ENCODE results near the gene RTKN.
A peak's percentile ranks its signal among the peaks of the same experiment; 100 is the strongest.
"Not testable (repeated sequence)": the region's sequence is repeated elsewhere in the genome, so short reads cannot be mapped to it uniquely, and the experiment has no call there.

RTKN gene, protein sequence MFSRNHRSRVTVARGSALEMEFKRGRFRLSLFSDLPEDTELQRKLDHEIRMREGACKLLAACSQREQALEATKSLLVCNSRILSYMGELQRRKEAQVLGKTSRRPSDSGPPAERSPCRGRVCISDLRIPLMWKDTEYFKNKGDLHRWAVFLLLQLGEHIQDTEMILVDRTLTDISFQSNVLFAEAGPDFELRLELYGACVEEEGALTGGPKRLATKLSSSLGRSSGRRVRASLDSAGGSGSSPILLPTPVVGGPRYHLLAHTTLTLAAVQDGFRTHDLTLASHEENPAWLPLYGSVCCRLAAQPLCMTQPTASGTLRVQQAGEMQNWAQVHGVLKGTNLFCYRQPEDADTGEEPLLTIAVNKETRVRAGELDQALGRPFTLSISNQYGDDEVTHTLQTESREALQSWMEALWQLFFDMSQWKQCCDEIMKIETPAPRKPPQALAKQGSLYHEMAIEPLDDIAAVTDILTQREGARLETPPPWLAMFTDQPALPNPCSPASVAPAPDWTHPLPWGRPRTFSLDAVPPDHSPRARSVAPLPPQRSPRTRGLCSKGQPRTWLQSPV

DNA sequence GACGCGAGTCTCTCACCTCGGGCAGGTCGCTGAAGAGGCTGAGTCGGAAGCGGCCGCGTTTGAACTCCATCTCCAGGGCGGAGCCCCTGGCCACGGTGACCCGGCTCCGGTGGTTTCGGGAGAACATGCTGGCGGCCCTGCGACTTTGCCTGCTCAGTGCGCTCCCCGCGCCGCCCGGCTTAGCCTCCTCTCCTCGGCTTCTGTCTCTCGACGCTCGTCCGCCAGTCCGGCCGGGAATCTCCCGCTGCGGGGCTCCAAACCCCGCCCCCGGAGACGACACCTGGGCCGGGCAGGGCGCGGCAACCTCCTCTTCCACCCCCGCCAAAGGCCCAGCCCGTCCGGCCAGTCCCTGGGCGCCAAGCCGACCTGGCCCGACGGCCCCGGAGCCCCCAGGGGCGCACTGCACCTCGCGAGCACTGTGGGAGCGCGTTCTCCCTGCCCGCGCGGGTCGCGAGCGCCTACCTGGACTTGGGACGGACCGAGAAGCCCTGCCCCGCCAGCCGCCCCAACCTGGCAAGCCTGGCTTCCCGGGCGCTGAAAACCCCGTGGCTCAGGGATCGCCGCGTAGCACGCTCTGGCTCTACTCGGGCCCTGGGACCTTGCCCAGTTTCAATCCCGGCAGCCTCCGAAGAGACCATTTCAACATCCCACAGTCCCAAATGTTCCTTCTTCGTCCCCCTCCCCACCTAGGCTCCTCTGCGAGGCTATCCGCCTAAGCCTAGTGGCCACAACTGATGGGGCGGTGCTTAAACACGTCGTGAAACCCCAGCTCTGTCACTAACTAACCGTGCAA, at the start of gene RTKN:
Gene RTKN, minus strand, starts transcription at position 248 of the 793 bp plus-strand sequence. Its CDS starts 121 bp downstream, at position 127.
- DNase-seq, result no peak

DNA sequence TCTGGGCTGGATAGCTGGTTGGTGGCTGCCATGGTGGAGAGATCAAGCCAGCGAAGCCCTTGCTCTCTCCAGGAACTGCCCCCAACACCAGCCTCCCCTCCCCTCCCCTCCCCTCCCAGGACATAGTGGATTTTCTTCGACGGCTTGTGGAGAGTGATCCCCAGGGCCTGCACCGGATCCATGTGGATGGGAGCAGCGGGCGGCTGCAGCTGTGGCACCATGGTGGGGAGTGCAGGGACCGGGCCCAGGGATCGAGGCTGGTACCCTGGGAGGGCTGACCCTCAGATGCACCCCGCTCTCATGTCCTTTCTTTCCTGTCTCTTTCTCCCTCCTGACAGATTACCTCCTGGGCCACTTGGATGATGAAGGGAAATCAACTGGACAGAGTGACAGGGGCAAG, 48.2 kb upstream of the RTKN start:
- DNase-seq, result no peak

DNA sequence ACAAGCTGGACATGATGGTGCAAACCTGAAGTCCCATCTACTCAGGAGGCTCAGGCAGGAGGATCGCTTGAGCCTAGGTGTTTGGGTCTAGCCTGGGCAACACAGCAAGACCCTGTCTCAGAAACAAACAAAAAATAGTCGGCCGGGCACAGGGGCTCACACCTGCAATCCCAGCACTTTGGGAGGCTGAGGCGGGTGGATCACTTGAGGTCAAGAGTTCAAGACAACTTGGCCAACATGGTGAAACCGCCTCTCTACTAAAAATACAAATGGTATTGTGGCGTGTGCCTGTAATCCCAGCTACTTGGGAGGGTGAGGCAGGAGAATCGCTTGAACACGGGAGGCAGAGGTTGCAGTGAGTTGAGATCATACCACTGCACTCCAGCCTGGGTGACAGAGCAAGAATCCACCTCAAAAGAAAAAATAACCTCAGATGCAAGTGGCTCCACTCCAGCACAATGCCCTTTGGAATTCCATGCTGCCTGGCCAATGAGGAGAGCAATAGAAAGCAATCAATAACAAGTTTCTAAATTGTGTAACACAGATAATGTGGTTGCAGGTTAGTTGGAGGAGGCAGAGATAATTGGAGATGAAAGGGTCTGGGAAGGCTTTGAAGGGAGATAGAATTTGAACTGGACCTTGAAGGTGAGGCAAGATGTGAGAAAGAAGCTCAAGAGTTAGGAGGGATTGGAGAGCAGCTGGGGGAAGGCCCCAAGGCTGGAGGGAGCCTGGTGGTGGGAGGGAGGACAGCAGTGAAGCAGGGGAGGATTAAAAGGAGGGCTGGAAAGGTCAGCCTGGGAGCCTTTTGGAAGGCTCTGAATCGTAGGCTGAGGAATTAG, 47.1 kb upstream of the RTKN start:
- DNase-seq, result no peak

DNA sequence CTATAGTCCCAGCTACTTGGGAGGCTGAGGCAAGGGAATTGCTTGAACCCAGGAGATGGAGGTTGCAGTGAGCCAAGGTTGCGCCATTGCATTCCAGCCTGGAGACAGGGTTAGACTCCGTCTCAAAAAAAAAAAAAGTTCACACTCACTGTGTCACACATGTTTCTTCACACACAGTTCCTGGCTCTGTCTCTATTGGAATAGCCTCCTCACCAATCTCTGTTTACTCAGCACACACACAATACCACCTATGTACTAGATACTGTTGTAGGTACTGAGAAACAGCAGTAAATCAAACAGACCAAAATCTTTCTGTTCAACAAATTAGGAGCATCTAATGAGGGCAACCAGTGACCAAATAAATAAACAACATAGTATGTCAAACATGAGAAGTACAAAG, 44.4 kb upstream of the RTKN start:
- DNase-seq, result no peak

DNA sequence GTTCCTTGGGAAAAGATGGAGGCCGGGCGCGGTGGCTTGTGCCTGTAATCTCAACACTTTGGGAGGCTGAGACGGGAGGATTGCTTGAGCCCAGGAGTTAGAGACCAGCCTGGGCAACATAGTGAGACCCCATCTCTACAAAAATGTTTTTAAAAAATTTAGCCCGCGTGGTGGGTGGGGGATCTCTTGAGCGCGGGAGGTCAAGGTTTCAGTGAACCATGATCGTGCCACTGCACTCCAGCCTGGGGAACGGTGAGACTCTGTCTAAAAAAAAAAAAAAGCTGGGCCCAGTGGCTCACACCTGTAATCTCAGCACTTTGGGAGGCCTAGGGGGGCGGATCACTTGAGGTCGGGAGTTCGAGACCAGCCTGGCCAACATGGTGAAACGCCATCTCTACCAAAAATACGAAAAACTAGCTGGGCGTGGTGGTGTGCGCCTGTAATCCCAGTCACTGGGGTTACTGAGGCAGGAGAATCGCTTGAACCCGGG, 42.0 kb upstream of the RTKN start:
- DNase-seq, result not testable (repeated sequence)

DNA sequence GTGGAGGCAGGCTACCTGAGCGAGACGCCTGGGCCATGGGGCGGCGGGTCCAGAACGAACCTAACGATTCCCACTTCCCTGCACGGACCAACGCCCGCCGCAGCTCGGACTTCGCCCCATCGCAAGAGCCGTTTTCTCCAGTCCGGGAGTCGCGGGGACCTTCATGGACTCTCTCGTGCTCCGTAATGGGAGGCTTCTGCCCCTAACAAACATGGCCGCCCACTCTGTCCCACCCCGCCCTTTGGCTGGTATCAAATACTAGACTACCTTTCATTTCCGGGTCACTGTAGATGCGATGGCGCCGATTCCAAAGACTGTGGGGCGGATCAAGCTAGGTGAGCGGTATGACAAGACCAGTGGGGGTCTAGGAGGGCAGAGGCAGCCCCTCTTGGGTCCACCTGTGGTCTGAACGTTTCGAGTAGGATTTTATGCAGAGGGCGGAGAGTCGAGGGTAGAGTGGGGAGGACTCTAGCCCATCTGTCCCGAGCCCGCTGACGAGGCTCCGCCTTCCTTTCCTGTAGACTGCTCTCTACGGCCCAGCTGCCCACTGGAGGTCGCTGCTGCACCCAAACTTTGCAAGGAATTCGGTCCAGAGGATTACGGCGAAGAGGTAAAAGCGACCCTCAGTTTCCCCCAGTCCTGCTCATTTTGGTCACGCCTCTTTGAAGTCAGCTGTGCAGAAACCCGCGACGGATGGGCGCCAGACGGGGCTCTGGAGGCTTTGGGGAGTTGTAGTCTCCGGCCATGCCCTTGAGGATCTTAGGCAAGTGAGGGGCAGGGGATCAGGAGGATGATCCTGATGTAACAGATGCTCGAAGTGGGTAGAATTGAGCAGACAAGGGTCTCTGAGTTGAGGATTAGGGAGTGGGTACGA, 41.3 kb upstream of the RTKN start, which contains the start of the genes CCDC142 and TTC31:
Gene CCDC142, minus strand, starts transcription at position 198 of the 874 bp plus-strand sequence. Its CDS starts 161 bp downstream, at position 37.
Gene TTC31, plus strand, starts transcription at position 281 of the 874 bp plus-strand sequence. Its CDS starts 15 bp downstream, at position 296.
- DNase-seq, result peak; percentile 88

DNA sequence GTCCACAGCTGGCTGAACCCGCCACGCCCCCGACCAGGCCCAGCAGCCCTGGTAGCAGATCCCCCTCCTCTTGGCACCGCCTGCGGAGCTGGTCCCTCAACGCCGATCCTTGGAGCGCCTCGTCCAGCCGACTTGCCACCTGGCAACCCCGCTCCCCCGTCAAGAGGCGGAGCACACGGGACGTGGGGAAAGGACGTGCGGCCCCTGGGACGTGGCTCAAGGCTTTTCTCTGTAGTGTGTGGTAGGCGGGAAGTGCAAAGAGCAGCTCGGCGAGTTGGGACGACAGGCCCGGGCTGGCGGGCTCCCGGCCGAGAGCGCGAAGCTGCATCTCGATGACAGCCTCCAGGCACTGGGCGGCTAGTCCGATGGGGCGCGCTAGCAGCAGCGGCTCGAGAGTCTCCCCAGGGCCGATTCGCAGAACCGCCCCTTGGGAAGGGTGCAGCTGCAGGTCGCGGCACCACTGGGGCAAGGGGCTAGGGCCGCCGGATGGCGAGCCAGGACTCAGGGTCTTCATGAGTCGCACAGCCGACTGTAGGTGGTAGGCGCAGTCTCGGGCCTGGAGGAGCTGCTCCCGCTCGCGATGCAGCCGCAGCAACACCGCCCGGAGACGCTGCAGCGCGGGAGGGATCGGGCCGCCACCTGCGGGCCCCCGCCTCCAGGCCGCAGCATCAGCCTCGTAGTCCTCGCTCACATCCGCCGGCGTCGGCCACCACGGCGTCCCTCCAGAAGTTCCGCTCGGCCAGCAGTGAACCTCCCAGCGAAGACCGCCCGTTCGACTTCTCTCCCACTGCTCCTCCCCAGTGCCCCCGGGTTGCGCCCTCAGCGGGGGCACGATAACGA, 40.4 kb upstream of the RTKN start:
- peak; percentile 31 for DNase-seq

DNA sequence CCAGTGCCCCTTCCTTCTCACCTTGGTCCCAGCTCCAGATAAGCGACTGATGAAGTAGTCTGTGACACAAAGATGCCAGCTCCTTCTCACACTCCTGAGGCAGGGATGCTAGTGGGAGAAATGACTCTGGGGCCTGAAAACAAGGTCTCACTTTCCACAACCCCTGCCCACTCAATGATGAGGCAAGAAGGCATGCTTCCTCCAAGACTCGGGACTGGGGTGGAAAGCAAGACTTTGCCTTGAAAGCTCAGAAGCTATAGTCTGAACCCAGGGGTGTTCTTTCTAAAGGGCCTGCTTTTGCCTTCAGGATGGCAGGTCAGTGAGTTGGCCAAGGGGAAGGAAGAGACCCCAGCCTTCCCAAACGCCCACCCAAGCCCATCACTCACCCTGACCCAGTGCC, 39.7 kb upstream of the RTKN start:
- no peak for DNase-seq

DNA sequence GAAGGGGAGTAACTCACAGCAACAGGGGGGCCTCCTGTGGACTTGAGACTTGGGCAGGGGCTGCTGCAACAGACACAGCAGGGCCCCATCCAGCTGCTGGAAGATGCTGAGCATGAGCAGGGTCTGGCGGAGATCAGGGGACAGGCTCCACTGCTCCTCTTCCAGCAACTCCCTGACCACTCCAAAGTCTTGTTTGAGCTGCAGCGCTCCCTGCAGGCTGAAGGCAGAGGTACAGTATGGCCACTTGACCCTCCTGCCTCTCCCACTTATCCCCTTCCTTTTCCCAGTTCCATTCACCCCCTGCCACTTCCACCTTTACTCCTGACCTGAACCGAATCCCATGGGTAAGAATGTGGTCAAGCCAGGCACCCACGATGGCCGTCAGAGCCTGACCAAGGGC, 33.2 kb upstream of the RTKN start:
- DNase-seq, result no peak

DNA sequence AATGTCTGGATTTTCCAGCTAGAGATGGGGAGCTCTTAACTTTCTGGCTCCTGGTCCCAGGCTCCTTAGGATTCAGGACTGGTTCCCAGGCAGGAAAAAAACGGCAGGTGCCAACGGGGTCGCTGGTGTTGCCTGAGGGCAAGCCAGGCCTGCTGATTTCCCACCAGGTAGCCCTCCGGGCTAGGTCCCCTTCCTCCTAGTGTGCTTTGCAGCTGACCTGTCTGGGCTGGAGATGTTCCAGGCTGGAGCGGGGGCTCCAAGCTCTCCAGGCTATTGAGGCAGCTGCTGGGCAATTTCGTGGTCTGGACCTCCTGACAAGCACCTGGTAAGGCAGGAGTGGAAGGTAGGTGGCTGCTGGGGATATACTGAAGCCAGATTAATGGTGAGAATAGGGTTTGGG, 32.7 kb upstream of the RTKN start:
- DNase-seq, result no peak

DNA sequence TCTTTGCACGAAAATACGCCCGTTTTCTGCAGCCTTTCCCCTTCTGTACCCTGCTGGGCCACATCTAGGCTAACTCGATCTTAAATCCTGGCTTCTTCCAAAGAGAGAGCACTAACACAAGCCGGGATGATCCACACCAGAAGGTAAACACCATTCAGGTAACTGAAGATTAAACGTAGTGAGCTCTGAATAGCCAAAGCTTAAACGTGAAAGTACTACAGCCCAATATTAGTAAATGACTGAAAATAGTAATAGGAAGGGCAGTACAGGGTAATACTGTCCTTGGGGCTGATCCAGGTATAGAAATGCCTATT, 31.2 kb upstream of the RTKN start:
- DNase-seq, result no peak

DNA sequence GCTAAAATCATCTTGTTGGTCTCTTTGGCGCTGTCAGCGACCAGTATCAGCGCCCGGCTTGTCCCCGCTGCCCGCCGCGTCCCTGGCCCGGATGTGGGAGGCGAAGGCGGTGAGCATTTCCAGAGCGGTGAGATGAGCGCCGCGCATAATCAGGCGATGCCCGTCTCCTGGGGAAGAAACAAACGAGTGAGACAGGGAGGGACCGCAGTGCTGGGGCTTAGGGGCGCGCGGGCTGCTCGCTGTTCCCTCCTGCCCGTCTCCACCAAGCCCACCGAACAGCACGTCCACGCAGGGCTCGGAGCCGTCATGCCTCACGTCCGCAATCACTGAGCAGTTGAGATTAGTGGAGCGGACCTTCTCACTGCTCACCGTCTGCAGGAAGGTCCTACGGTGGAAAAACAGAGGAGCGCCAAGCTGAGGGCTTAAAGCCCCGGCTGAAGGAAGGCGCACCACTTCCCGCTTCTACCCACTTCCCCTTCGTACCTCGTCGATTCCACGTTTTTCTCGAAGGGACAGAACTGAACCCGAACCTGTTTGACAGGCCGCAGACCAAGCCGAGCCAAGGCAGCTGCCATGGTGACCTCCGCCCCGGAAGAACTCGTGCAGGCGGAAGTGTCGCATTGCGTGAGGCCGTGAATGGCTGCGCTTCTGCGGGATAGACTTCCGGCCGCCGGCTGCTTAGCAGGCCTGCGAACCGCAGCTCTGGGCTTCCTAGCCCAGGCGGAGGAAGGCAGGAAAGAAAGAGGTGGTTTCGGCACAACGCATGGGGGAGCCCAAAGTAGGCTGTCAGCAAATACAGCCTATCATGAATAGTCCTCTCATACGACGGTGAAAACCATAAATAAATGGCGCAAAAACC, 30.6 kb upstream of the RTKN start, which contains the start of gene MRPL53:
Gene MRPL53, minus strand, starts transcription at position 595 of the 859 bp plus-strand sequence. Its CDS starts 20 bp downstream, at position 575.
- DNase-seq, result peak; percentile 87

DNA sequence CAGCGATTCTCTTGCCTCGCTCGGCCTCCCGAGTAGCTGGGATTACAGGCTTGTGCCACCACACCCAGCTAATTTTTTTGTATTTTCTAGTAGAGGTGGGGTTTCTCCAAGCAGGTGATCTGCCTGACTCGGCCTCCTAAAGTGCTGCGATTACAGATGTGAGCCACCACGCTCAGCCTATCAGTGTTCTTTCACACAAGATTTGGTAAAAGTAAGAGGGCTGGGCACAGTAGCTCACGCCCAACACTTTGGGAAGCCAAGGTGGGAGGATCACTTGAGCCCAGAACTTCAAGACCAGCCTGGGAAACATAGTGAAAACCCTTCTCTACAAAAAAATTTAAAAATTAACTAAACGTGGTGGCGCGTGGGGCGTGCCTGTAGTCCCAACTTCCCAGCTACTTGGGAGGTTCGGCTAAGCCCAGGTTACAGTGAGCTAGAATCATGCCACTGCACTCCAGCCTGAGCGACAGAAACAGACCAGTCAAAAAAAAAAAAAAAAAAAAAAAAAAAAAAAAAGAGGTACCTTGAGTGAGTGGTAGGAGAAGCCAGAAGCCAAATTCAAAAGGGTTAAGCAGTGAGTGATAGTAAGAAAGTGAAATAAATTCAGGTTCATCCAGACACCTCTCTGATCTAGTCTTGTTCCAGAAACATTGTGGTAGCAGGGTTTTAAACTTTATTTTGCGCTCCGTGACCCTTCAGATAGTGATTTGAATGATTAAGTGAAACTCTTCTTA, 29.8 kb upstream of the RTKN start:
- DNase-seq, result no peak

DNA sequence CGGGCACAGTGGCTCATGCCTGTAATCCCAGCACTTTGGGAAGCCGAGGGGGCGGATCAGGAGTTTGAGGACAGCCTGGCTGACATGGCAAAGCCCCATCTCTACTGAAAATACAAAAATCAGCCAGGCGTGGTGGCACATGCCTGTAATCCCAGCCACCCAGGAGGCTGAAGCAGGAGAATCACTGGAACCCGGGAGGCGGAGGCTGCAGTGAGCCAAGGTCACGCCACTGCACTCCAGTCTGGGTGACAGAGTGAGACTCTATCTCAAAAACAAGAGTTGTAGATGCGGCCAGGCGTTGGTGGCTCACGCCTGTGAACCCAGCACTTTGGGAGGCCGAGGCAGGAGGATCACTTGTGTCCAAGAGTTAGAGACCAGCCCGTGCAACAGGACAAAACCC, 29.0 kb upstream of the RTKN start:
- DNase-seq, result not testable (repeated sequence)

DNA sequence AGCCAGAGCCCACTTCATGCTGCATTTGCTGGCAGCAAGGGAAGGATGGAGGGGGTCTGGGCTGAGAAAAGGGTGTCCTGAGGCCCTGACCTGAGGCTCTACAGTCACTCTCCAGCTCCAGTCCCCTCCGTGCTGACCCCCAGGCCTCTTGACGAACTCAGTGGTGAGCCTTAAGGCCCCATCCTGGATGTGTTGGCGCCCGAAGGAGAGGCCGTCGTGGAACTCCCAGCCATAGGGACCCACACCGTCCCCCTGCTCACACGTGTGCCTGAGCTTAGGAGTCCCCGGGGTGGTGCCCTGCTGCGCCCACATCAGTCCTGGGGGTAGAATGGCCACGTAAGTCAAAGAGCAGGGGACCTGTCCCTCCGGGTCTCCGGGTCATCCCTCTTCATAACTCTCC, 22.7 kb upstream of the RTKN start:
- no peak for DNase-seq

DNA sequence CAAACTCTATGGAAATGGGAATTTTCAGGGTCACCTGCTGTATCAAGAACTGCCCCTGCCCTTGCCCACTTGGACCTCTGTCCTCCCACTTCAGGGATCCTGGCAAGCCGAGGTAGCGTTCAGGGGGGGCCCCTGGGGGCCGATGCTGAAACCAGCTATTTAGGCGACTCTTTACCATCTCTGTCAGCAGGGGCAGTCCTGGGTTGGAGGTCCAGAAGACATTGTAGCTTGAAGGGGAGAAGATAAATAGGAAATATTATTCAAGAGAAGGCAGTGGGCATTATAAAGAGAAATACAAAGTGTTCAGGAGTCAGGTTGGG, 21.0 kb upstream of the RTKN start:
- DNase-seq, result no peak

DNA sequence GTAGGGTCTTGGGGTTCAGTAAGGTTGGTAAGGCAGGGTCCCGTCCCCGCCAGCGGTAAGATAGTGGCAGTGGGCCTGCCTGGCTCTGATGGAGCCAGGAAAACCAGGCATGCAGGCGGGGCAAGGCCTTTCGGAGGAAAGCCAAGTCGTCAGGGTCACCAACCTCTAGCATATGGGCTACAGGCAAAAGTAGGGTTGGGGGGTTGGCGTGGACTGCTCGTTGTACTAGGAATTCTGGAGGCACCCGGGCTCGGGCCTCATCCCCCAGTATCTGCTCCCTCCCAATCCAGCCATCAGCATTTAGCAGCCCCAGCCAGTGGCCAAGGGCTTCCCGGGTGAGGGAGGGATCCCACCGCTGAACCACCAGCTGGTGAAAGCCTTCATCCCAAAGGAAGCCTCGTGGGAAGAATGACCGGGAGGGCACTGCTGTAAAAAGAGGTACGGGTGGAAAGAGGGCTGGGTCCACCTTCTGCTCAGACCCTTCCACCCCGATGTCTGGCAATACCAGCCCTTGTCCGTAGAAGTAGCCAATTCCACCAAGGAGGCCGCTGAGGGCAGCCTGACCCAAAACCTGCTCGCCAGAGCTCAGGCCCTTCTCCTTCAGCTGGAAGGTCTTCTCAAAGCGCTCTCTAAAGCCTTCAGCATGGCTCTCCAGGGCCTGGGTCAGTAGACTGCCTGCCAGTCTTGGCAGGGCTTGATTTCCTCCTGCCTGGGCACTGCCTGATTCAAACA, 20.5 kb upstream of the RTKN start:
- DNase-seq, result no peak

Data from GF-D8 (cell line).